Vagina (tissue), 2 donors: ENCODE measurements around the gene WFDC10A.

Experiments used
- CTCF ChIP-seq, 3 experiments: fragments of 450-650 bp in 2 of 3; fragments of 200-600 bp in 1 of 3; sonication (generic) in 1 of 3; IDR thresholded peaks; one replicate each; pipeline ENCODE4 v1.5.1; 2017 to 2019; ENCODE audit warnings: antibody characterized with exemption in 3 of 3, mild to moderate bottlenecking in 2 of 3, moderate library complexity in 2 of 3
- POLR2A ChIP-seq, 2 donors: fragments of 450-650 bp; IDR thresholded peaks; one replicate each; pipeline ENCODE4 v1.6.1; 2017; ENCODE audit warnings: antibody characterized with exemption in 2 of 2, mild to moderate bottlenecking in 2 of 2, moderate library complexity in 2 of 2
- POLR2AphosphoS5 ChIP-seq, 2 donors: sonication (generic); formaldehyde crosslinking; IDR thresholded peaks; one replicate each; pipeline ENCODE4 v1.9.0; 2017; ENCODE audit warnings: antibody characterized with exemption in 2 of 2, mild to moderate bottlenecking in 2 of 2, low read depth in 1 of 2; ENCODE audit not compliant: insufficient read depth in 1 of 2

DNA sequence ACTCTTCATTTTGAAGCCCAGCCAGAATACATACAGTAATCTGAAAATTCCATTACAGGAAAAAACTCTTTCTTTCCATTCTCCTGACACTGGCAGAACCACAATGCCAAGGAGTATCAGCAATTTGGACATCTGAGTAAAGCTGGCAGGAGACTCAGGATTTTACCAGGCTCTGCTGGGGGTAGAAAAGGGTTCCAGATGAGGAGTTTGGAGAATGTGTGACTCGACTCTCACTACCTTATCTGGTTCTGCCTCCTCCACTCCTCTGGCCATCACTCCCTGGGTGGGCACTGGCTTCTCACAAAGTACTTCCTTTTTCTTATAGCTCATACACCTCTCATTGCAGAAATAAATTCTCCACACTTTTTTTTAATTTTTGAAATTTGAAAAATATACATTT, 39.8 kb upstream of the WFDC10A start:
- TF ChIP-seq CTCF (IDR thresholded peaks at IDR 0.05), result no peak
- no peak for TF ChIP-seq POLR2A (IDR thresholded peaks at IDR 0.05)
- no peak for TF ChIP-seq POLR2AphosphoS5 (IDR thresholded peaks at IDR 0.05; ENCODE audit: insufficient read depth in 1 of 2, low read depth in 1 of 2)
